HL-60 (cell line): ENCODE measurements around the gene LRIT2.

Source experiments
- DNase-seq, 2 experiments: peaks; one replicate each; pipeline ENCODE4 v3.0.0-alpha.2; 2010 to 2020; ENCODE audit warnings: low read depth in 1 of 2, low spot score in 1 of 2
- H3K27ac ChIP-seq: fragments of 250-450 bp; sonication (Bioruptor Pico); replicated peaks from 2 replicates; pipeline ENCODE4 v1.5.1; 2020; ENCODE audit warnings: mild to moderate bottlenecking, moderate library complexity
- H3K27me3 ChIP-seq: fragments of 250-450 bp; sonication (Bioruptor Pico); 2 replicates; pipeline ENCODE4 v1.5.1; 2021; ENCODE audit warnings: mild to moderate bottlenecking, moderate library complexity; ENCODE audit not compliant: insufficient read depth, poor library complexity, severe bottlenecking
- H3K4me3 ChIP-seq: replicated peaks from 2 replicates; pipeline ENCODE4 v1.5.1; 2011; ENCODE audit warnings: mild to moderate bottlenecking, control low read depth, low read length; ENCODE audit not compliant: insufficient read depth
- GABPA ChIP-seq: IDR thresholded peaks from 2 replicates; pipeline ENCODE4 v1.6.1; 2012; ENCODE audit warnings: low read depth
- POLR2AphosphoS5 ChIP-seq: IDR thresholded peaks from 2 replicates; pipeline ENCODE4 v1.6.1; 2012; ENCODE audit warnings: low read depth
- SPI1 ChIP-seq: IDR thresholded peaks from 2 replicates; pipeline ENCODE4 v1.6.1; 2012; ENCODE audit warnings: low read depth, mild to moderate bottlenecking, borderline replicate concordance
- TF ChIP-seq, protein P1 (sequence below): IDR thresholded peaks from one replicate; pipeline ENCODE4 v1.5.1; 2011; ENCODE audit warnings: low read length, control low read depth, inconsistent platforms; ENCODE audit not compliant: insufficient read depth
- TF ChIP-seq, protein P2 (sequence below): IDR thresholded peaks from 2 replicates; pipeline ENCODE4 v1.6.1; 2012; ENCODE audit warnings: low read depth; ENCODE audit not compliant: insufficient replicate concordance

LRIT2 gene

DNA sequence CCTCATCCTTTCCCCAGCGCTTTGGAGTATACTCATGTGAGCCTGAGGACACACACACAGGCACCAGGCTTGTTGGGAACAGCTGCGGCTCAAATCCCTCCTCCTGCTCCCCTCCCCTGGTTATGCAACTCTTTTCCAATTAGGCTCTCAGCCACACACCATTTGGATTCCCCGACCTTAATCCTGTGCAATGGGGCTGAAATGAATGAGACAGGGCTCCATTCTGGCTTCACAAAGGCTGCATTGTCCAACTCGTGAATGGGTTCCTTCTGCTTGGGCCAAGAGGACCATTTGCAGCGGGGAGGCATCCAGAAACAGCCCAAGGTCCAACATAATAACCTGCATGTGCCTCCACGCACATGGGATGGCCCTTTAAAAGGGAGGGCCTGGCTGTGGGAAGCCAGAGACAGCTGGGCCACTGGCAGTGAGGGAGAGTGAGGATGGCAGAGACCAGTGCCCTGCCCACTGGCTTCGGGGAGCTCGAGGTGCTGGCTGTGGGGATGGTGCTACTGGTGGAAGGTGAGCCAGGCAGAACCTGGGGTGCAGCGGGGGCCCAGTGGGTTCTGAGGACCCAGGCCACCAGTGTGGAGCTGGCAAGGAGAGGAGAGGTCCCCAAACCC lies 19.4 kb upstream of the LRIT2 start, which contains the start of gene RGR:
TSS of gene RGR (plus strand) at position 403 of the 620 bp plus-strand sequence. CDS start at position 441, 38 bp downstream.
- TF ChIP-seq SPI1 (no peak), POLR2AphosphoS5 (no peak), GABPA (no peak)
- TF ChIP-seq, protein P1, sequence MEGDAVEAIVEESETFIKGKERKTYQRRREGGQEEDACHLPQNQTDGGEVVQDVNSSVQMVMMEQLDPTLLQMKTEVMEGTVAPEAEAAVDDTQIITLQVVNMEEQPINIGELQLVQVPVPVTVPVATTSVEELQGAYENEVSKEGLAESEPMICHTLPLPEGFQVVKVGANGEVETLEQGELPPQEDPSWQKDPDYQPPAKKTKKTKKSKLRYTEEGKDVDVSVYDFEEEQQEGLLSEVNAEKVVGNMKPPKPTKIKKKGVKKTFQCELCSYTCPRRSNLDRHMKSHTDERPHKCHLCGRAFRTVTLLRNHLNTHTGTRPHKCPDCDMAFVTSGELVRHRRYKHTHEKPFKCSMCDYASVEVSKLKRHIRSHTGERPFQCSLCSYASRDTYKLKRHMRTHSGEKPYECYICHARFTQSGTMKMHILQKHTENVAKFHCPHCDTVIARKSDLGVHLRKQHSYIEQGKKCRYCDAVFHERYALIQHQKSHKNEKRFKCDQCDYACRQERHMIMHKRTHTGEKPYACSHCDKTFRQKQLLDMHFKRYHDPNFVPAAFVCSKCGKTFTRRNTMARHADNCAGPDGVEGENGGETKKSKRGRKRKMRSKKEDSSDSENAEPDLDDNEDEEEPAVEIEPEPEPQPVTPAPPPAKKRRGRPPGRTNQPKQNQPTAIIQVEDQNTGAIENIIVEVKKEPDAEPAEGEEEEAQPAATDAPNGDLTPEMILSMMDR = no peak
- TF ChIP-seq, protein P2, sequence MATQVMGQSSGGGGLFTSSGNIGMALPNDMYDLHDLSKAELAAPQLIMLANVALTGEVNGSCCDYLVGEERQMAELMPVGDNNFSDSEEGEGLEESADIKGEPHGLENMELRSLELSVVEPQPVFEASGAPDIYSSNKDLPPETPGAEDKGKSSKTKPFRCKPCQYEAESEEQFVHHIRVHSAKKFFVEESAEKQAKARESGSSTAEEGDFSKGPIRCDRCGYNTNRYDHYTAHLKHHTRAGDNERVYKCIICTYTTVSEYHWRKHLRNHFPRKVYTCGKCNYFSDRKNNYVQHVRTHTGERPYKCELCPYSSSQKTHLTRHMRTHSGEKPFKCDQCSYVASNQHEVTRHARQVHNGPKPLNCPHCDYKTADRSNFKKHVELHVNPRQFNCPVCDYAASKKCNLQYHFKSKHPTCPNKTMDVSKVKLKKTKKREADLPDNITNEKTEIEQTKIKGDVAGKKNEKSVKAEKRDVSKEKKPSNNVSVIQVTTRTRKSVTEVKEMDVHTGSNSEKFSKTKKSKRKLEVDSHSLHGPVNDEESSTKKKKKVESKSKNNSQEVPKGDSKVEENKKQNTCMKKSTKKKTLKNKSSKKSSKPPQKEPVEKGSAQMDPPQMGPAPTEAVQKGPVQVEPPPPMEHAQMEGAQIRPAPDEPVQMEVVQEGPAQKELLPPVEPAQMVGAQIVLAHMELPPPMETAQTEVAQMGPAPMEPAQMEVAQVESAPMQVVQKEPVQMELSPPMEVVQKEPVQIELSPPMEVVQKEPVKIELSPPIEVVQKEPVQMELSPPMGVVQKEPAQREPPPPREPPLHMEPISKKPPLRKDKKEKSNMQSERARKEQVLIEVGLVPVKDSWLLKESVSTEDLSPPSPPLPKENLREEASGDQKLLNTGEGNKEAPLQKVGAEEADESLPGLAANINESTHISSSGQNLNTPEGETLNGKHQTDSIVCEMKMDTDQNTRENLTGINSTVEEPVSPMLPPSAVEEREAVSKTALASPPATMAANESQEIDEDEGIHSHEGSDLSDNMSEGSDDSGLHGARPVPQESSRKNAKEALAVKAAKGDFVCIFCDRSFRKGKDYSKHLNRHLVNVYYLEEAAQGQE = no peak
- Histone ChIP-seq H3K27ac (no peak within 1 kb of the TSS), H3K4me3 (no peak within 1 kb of the TSS), H3K27me3 (no peaks in the 10 kb centered on the region)
- no peak for DNase-seq

DNA sequence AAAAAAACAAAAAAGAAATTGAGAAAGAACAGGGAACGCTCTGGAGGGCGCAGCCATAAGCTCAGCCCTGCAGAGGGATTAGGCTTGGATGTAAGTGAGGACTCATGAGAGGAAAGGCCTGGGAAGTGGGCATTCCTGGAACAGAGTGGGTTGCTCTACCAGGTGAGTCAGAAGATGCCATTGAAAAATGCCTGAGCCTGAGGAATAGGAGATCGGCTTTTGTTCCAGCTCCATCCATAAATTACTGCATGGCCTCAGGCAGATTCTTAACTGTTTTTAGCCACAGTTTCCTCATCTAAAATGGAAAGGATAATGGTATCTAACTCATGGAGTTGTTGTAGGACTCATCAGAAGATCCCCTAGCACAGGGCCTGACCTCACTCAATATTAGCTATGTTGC lies 18.4 kb upstream of the LRIT2 start:
- no peak for DNase-seq
- H3K27me3 ChIP-seq = no peaks in the 10 kb centered on the region
- H3K27ac ChIP-seq = no peak overlapping the region
- TF ChIP-seq SPI1 = no peak
- TF ChIP-seq, protein P1 = no peak
- TF ChIP-seq GABPA = no peak
- no peak for TF ChIP-seq POLR2AphosphoS5
- TF ChIP-seq, protein P2 = no peak
- no peak overlapping the region for H3K4me3 ChIP-seq

DNA sequence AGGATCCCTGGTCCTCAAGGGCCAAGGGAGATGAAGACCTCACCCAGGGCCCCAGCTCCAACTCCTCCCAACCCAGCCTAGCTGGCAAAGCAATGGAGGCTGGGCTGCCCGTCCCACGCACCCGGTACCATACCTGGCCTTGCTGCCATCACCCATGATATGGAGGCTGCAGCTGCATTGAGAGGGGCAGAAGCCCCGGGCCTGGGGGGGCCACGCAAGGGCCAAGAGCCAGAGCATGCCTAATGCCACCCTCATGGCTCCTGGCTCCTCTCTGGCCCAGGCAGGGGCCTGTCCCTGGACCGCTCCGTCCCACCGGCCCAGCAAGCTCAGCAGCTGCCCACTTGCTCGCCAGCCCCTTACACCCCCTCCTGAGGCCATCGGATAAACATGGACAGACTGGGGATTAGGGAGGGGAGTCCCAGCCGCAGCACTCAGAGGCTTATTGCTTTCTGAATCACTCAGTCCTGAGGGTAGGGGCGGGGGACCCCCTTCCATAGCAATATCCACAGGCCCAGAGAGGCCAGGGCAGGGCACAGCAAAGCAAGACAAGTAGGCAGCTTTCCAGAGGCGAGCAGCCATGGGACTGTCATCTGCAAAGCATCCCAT lies 15.9 kb upstream of the LRIT2 start, which contains the start of gene LRIT1:
TSS of gene LRIT1 (minus strand) at position 362 of the 606 bp plus-strand sequence. CDS start at position 255, 107 bp downstream.
- no peak for DNase-seq
- TF ChIP-seq SPI1 = no peak
- no peak for TF ChIP-seq GABPA
- no peak for TF ChIP-seq POLR2AphosphoS5
- TF ChIP-seq, protein P2 = no peak
- TF ChIP-seq, protein P1 = no peak
- Histone ChIP-seq H3K27me3 (no peaks in the 10 kb centered on the region), H3K4me3 (no peak within 1 kb of the TSS), H3K27ac (no peak within 1 kb of the TSS)
